ENCODE results near the gene APOL3. TPM values are rescaled to one million over a fixed set of nuclear protein-coding genes. Genes with fewer than 3 reads are reported as not detected.

The APOL3 gene
- total and polyA plus RNA-seq, 11 donors, result 16.9 to 103 (median 24.5) TPM

DNA sequence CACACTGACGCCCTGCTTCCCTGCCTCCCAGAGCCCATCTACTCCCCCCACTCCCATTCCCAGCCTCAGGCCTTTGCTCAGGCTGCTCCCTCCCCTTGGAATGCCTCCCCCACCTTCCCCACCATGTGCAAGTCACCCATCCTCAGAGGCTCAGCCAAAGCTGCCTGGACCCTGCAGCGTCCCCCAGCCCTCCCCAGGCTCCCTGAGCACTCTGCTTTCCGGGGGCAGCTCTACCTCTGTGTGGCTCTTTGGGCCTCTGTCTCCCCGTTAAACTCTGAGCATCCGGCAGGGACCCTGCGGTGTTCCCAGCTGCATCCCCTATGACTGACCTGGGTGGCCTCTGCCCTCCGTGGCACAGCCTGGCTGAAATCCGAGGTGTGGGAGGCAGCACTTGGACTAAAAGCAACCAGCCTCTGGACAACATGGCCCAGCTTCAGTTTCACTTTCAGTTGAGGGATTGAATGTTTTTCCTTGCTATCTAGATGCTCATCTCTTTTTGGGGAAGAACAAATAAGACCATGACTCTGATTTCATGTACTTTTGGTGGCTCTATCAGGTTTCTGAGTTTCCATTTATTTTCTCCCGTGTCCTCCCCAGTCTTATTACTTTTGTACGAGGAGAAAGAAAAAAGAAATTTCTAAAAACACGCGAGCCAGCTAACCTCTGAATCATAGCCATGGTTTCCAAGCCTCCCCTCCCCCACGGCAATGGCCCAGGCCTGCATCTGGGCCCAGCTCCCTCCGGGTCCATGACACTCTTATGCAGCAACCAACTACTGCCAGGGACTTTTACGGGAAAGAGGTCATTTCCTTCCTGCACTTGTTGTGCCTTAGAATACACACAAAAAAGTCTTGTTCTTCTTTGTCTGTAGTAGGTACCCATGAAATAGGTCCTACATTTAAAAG is 3.8 kb downstream of the APOL3 start:
- H3K4me1 ChIP-seq, result peaks cover 11 to 93% (median 49%) of the 10 kb centered on the region in 12 donors
- intact Hi-C loops (cut with DNase I), result loop anchor here in 2 of 10 donors (10.0 kb wide), 2 partner anchors 68 to 78 kb away; partner anchors contain the start of gene APOL2 (in 1 of the 2)

DNA sequence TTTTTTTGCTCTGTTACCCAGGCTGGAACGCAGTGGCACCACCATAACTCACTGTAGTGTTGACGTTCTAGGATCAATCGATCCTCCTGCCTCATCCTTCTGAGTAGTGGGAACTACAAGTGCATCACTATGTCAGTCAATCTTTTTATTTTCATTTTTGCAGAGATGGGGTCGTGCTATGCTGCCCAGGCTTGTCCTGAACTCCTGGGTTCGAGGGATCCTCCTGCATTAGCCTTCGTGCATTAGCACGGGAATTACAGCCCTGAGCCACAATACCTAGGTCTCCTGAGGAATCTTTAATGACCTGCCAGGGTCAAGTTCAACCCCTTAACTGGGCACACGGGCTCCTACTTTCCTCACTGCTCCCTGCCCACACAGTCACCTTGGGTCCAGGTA is 4.4 kb downstream of the APOL3 start:
- H3K4me1 ChIP-seq, result peaks cover 11 to 93% (median 51%) of the 10 kb centered on the region in 12 donors
- no peaks in the 10 kb centered on the region for H3K27me3 ChIP-seq
- peak overlapping the region; percentile 5 to 79 (median 62) for H3K4me3 ChIP-seq
- ATAC-seq (no peak), DNase-seq (no peak)
- intact Hi-C loops (cut with DNase I), result loop anchor here in 2 of 10 donors (10.0 kb wide), 2 partner anchors 69 to 79 kb away; partner anchors contain the start of gene APOL2 (in 1 of the 2)
- no peak for TF ChIP-seq POLR2A (IDR thresholded peaks at IDR 0.05)
- TF ChIP-seq, protein P1, sequence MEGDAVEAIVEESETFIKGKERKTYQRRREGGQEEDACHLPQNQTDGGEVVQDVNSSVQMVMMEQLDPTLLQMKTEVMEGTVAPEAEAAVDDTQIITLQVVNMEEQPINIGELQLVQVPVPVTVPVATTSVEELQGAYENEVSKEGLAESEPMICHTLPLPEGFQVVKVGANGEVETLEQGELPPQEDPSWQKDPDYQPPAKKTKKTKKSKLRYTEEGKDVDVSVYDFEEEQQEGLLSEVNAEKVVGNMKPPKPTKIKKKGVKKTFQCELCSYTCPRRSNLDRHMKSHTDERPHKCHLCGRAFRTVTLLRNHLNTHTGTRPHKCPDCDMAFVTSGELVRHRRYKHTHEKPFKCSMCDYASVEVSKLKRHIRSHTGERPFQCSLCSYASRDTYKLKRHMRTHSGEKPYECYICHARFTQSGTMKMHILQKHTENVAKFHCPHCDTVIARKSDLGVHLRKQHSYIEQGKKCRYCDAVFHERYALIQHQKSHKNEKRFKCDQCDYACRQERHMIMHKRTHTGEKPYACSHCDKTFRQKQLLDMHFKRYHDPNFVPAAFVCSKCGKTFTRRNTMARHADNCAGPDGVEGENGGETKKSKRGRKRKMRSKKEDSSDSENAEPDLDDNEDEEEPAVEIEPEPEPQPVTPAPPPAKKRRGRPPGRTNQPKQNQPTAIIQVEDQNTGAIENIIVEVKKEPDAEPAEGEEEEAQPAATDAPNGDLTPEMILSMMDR (IDR thresholded peaks at IDR 0.05), result no peak
- peaks cover 0 to 32% (median 0%) of the 10 kb centered on the region in 9 donors for H3K36me3 ChIP-seq
- 46 to 64% (median 55%) methylated on average over 8 of the region's 8 CpGs for WGBS, 4 donors
- no peaks in the 10 kb centered on the region for H3K9me3 ChIP-seq
- peak overlapping the region; percentile 86 to 97 (median 91) for H3K27ac ChIP-seq

More for the DNA sequence above, 3.8 kb downstream of the APOL3 start:
- Histone ChIP-seq H3K27ac (peak overlapping the region; percentile 86 to 97 (median 91)), H3K27me3 (no peaks in the 10 kb centered on the region), H3K36me3 (peaks cover 0 to 26% (median 0%) of the 10 kb centered on the region in 9 donors), H3K4me3 (peak overlapping the region; percentile 5 to 79 (median 63)), H3K9me3 (no peaks in the 10 kb centered on the region)
- 33 to 43% (median 37%) methylated on average over 15 of the region's 15 CpGs for WGBS, 4 donors
- peak; percentile 66 to 85 (median 82) for ATAC-seq
- TF ChIP-seq POLR2A (IDR thresholded peaks at IDR 0.05), result peak in 1 of 2 donors; percentile 61
- TF ChIP-seq, protein P1 (IDR thresholded peaks at IDR 0.05), result no peak
- DNase-seq, result peak; percentile 86 to 93 (median 91)

DNA sequence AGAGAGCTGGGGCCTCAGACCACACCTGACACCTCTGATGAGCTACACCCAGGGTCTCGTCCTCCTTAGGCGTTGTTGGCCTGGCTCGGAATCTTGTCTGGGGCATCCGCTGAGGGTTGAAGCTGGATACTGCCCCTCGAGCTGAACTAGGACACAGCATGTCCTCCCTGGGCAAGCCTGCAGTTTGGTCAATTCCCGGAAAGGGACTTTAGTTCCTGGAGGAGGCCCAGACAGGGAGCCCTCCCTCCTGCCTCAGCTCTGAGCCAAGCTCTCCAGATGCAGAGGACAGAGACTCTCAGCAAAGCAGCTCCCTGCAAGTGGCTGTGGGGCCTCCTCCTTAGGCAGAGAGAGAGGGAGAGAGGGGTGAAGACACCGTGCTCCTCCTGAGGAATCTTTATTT is 4.9 kb downstream of the APOL3 start:
- H3K4me1 ChIP-seq, result peaks cover 11 to 93% (median 51%) of the 10 kb centered on the region in 12 donors

More for the DNA sequence above, 4.9 kb downstream of the APOL3 start:
- intact Hi-C loops (cut with DNase I), result loop anchor here in 2 of 10 donors (10.0 kb wide), 2 partner anchors 69 to 79 kb away; partner anchors contain the start of gene APOL2 (in 1 of the 2)
- H3K36me3 ChIP-seq, result peaks cover 0 to 33% (median 0%) of the 10 kb centered on the region in 9 donors
- DNase-seq (peak in 4 of 5 donors; percentile 72 to 83 (median 80)), ATAC-seq (peak; percentile 70 to 82 (median 79))
- no peaks in the 10 kb centered on the region for H3K9me3 ChIP-seq
- H3K4me3 ChIP-seq, result peak overlapping the region in 11 of 12 donors; percentile 22 to 79 (median 63)
- H3K27ac ChIP-seq, result peak overlapping the region; percentile 86 to 97 (median 91)
- TF ChIP-seq, protein P1 (IDR thresholded peaks at IDR 0.05), result peak in 2 of 12 donors; percentile 6
- TF ChIP-seq POLR2A (IDR thresholded peaks at IDR 0.05), result peak in 1 of 2 donors; percentile 48
- WGBS, 4 donors, result 24 to 60% (median 46%) methylated on average over 4 to 7 of the region's 7 CpGs
- H3K27me3 ChIP-seq, result no peaks in the 10 kb centered on the region

Data from heart left ventricle (tissue), 16 donors.